H1 (cell line): Measurements from ENCODE around the gene CCBE1.

Source experiments
- ATF2 ChIP-seq: IDR thresholded peaks from 2 replicates; pipeline ENCODE4 v1.6.1; 2012; ENCODE audit warnings: low read length, inconsistent platforms
- CTCF ChIP-seq, 3 experiments: IDR thresholded peaks; 1 replicate in 2 of 3; 2 replicates in 1 of 3; pipeline versions ENCODE4 v1.5.1 to v1.6.1; 2011; ENCODE audit warnings: low read length in 3 of 3, mild to moderate bottlenecking in 3 of 3, inconsistent platforms in 2 of 3, low read depth in 1 of 3, moderate library complexity in 1 of 3; ENCODE audit not compliant: insufficient read depth in 1 of 3; ENCODE audit errors: control extremely low read depth in 1 of 3
- EZH2 ChIP-seq: fragments of 200-600 bp; sonication (generic); IDR thresholded peaks from 2 replicates; pipeline ENCODE4 v1.7.1; 2012; ENCODE audit warnings: low read depth, mild to moderate bottlenecking, moderate library complexity, low read length, inconsistent platforms; ENCODE audit not compliant: severe bottlenecking
- GTF2F1 ChIP-seq: IDR thresholded peaks from 2 replicates; pipeline ENCODE4 v1.6.1; 2012; ENCODE audit warnings: low read depth, low read length, improper control_type of control experiment, borderline replicate concordance
- HDAC2 ChIP-seq, 2 experiments: fragments of 300-600 bp in 1 of 2; sonication (generic) in 1 of 2; IDR thresholded peaks; 2 replicates each; pipeline ENCODE4 v1.6.1; 2011 to 2012; ENCODE audit warnings: low read depth in 2 of 2, low read length in 2 of 2, mild to moderate bottlenecking in 2 of 2, moderate library complexity in 2 of 2, borderline replicate concordance in 1 of 2, inconsistent platforms in 1 of 2
- POLR2A ChIP-seq, 2 experiments: IDR thresholded peaks; 1 replicate in 1 of 2; 2 replicates in 1 of 2; pipeline ENCODE4 v1.6.1; 2011; ENCODE audit warnings: low read depth in 2 of 2, low read length in 2 of 2, mild to moderate bottlenecking in 2 of 2; ENCODE audit errors: control extremely low read depth in 1 of 2
- POLR2AphosphoS5 ChIP-seq: IDR thresholded peaks from 2 replicates; pipeline ENCODE4 v1.6.1; 2011; ENCODE audit warnings: low read depth, low read length
- SP1 ChIP-seq: IDR thresholded peaks from 2 replicates; pipeline ENCODE4 v1.6.1; 2011; ENCODE audit warnings: low read depth, low read length

- TF ChIP-seq CTCF (IDR thresholded peaks at IDR 0.05; ENCODE audit: control extremely low read depth in 1 of 3, insufficient read depth in 1 of 3, low read depth in 1 of 3, low read length in 3 of 3) (no peak), ATF2 (no peak), POLR2AphosphoS5 (no peak), POLR2A (IDR thresholded peaks at IDR 0.05; ENCODE audit: control extremely low read depth in 1 of 2, low read depth in 2 of 2, low read length in 2 of 2) (no peak), EZH2 (no peak), GTF2F1 (no peak), HDAC2 (IDR thresholded peaks at IDR 0.05; ENCODE audit: borderline replicate concordance in 1 of 2, low read depth in 2 of 2, low read length in 2 of 2) (no peak), SP1 (no peak)
Observed at GRCh38 chr18:59617468-59617932, 79.7 kb downstream of the CCBE1 start.
